ENCODE data around the gene MAST4.
A peak's percentile ranks its signal among the peaks of the same experiment; 100 is the strongest.

Gene MAST4

DNA sequence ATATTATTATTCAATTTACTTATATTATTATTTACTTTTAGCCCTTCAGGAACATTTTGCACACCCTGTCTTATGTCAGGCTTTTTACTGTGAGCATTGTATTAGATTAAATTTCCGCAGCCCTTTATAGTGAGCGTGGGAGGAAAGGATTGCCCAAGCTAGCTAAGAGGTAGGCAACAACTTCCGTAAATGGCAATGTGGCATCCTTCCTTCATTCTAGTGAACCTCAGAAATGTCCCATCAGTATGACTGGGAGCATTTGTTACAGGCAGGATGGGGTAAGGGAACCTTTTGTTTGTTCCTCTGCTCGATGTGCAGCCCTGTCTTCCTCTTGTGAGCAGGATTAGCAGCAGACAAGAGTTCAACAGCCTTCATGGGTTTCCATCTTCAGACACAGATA, 606.6 kb downstream of the MAST4 start:
- no peak for DNase-seq

- no peak for DNase-seq
These were observed 607.5 kb downstream of the MAST4 start for GRCh38 chr5:67203701-67204074.

- no peak for DNase-seq
These were observed 608.6 kb downstream of the MAST4 start for GRCh38 chr5:67204821-67205220.

DNA sequence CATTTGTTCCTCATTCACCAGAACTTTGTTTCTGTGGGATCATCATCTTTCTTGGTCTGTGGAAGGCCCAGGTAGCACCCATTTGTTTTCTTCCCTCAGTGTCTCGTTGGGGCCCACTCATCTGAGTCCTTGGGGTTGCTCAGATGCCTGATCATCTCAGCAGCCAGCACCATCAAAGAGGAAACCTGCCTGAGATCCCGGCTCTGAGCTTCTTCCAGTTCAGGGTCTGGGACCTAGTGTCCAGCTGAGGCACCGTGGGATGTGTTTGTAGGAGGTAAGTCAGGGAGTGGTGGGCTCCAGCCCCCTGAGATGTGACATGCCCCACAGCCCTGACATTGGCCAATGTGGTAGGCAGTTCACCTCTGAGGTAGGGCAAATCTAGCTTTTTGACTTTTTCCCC, 609.8 kb downstream of the MAST4 start:
- DNase-seq, result no peak

- DNase-seq, result no peak
These were observed 610.3 kb downstream of the MAST4 start for GRCh38 chr5:67206461-67206860.

GRCh38 chr5:67206929-67207328, 610.7 kb downstream of the MAST4 start:
- no peak for DNase-seq

GRCh38 chr5:67208403-67208802, 612.2 kb downstream of the MAST4 start:
- no peak for DNase-seq

GRCh38 chr5:67209141-67209771, 613.1 kb downstream of the MAST4 start:
- peak in 40 of 51 donors; percentile 7 to 82 (median 37) for DNase-seq

GRCh38 chr5:67211926-67212325, 615.7 kb downstream of the MAST4 start:
- DNase-seq, result no peak

GRCh38 chr5:67214036-67214435, 617.8 kb downstream of the MAST4 start:
- DNase-seq, result no peak

GRCh38 chr5:67214707-67215447, 618.7 kb downstream of the MAST4 start:
- no peak for DNase-seq

DNA sequence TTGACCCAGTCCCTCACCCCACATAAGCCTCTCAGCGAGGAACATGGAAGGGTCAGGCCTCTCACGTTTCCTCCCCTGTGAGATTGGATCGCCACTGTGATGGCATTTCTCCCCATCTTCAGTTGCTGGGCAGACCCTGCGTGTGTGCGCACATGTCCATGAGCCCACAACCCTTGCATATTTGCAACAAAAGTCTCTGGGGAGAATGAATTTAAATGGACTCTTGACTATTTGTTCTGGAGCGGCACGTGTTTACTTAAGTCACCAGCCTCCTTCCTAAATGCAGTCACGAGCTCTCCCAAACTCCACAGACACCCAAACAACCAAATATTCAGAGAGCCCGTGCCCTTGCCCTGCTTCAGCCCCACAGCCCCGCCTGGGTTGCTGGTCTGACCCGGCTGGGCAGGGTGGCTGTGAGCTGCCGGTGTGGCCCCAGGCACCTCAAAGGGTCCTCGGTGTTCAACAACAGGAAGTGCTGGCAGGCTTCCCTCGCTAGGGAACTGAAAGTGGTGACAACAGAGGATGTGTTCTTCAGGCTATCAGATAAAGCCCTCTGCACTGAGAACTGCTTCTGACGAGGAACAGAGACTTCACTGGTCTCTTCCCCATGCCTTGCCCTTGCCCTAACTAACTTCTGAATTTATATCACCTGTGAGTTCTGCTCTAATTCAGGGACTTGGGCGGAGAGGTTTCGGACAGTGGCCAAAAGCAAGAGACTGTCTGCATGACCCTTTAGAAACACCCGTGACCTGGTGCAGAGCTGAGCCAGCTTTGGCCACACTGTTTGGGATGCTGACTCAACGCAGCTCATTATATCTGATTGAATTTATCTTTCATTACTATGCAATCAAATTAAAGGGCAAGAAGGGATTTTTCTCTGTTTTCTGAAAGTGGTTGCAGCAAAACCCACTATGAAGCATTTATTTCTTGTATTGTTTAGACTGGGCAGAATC, 619.6 kb downstream of the MAST4 start:
- peak in 32 of 51 donors; percentile 8 to 61 (median 34) for DNase-seq

- DNase-seq, result no peak
These were observed 620.4 kb downstream of the MAST4 start for GRCh38 chr5:67216564-67216963.

Measured in hypothalamus (tissue), 51 donors.